GM19193 (cell line): Measurements from ENCODE around the gene TUBB2B.

Source experiments
- POLR2A ChIP-seq: IDR thresholded peaks from 4 replicates; pipeline ENCODE4 v1.6.1; 2011; ENCODE audit not compliant: insufficient read depth, insufficient read length; ENCODE audit errors: extremely low read depth

Gene TUBB2B

DNA sequence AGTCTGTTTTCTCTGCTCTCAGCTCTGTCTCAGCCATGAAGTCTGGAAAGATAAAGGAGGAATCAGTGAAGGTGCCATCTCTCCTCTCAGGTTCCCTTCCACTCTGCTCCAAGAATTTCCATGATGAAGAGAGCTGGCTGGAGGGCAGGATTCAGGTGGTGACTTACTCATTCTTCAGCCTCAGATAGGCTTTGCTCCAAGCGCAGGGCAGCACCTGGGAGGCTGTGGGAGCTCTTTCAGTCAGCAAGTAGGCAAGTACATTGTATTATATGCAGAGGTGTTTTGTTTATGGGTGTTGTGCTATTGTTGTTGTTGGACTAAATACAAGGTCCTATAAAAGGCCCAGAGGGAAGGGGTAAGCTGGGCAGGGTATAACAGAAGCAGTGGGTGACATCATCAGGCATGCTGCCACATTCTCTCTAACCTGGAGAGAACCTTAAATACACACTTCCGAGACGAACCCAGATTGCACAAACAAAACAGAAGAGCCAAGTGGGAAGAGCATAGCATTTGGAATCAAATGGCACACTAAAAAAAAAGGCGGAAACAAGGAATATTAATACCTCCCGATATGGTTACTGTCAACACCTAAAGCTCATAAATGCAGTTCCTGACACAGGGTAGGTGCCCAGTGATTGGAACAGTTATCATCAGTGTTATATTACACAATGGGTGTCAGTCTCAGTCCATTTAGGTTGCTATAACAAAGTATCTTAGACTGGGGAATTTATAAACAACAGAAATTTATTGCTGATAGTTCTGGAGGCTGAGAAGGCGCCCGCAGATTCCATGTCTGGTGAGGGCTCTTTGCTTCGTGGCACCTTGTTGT, 16.8 kb upstream of the TUBB2B start:
- no peak for TF ChIP-seq POLR2A

GRCh38 chr6:3242768-3243167, 15.3 kb upstream of the TUBB2B start:
- TF ChIP-seq POLR2A: no peak

GRCh38 chr6:3240595-3240994, 13.1 kb upstream of the TUBB2B start:
- no peak for TF ChIP-seq POLR2A

DNA sequence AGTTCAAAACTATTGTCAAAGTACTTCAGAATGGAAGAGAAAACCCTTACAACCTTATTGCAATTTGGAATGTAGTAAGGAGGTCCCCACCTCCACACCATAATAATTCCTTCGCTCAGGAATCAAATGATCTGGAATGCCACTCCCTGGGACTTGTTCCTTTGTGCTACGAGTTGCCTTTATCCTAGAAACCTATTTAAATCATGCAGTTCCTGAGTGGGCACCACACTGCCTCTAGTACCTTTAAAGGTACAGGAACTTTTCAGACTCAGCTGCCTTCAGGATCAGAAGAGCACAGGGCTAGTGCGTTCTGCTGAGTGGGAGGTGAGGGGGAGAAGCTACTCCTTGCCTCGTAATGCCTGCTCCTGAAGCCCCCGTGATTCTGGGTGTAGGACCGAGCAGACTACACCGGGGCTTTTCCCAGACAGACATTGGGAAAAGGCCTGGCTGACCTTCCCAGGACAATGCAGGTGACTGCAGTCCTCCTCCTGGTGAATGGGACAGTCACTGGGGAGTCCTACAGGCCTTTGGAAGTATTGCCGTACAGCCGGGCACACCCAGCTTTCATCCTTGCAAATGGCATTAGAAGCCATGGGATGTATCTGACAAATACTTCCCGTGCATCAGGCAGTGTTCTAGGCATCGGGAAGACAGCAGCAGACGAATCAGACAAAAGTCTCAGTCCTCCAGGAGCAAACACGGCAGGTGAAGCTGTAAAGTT, 11.8 kb upstream of the TUBB2B start:
- TF ChIP-seq POLR2A: no peak

DNA sequence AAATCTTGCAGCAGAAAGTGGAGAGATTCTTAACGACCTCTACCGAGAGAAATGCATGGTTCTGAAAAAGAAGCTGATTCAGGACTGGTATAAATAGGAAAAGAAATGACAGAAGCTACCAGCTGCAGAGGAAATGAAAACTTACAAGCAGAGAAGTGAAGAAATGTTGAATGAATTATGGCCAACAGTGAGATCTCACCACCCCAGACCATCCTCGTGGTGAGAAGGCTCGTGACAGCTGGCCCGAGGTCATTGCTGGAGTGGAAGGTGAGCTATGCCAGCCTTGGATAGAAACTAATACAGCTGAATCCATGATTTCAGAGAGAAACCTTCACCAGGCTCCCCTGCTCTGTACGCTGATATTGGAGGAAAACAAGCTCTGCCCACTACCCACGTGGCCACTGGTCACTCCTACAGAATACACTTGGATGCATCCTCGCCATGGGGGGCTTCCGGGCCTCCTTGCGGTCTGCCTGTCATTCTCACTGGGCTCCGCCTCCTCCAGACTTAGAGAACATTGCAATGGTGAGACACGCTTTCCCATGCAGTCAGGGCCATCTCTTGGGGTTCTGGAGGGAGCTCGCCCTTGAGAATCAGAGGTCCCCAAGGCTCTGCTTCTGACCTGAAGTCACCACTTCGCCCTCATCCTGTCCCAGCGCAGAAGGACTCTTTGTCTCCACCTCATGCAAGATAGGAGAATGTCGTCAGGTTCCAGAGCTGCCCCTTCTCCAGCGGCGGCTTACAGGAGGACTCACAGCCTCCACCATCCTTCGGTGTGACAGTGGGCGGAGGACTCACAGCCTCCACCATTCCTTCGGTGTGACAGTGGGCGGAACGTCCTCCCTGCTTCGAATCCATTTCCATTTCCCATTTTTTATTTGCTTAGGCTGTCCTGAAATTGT, 10.6 kb upstream of the TUBB2B start:
- TF ChIP-seq POLR2A: no peak

DNA sequence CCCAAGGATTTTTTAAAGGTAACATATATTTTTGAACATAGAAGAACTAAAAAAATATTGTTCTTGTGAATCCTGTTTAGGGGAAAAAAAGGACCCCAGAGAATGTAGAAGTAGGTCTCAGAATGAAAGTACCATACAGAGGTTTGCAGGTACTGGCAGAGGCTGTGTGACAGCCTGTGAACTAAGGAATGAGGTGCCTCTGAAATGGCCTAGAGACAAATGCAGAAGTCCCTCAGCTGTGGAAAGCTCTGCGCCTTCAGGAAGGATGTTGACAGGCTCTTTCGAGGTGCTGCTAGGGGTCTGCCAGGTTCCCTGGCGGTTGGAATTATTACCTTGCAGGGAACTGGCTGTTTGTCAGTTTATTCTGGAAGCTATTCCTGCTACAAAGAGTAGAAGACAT, 8.6 kb upstream of the TUBB2B start:
- no peak for TF ChIP-seq POLR2A

DNA sequence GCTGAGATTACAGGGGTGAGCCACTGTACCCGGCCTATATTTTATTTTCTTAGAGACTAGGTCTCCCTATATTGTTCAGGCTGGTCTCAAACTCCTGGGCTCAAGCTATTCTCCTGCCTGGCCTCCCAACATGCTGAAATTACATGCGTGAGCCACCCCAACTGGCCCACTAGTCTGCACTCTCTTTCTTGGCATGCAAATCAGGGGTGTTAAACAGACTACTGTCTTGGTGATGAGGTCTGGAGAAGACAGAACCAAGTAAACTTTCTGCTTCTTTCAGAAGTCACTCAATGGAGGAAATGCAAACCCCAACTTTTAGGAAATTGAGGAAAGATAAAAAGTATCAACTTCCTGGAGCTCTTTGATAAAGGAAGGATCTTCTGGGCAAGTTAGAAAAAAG, 8.0 kb upstream of the TUBB2B start:
- no peak for TF ChIP-seq POLR2A

- no peak for TF ChIP-seq POLR2A
Measured at GRCh38 chr6:3233904-3234303, 6.5 kb upstream of the TUBB2B start.

DNA sequence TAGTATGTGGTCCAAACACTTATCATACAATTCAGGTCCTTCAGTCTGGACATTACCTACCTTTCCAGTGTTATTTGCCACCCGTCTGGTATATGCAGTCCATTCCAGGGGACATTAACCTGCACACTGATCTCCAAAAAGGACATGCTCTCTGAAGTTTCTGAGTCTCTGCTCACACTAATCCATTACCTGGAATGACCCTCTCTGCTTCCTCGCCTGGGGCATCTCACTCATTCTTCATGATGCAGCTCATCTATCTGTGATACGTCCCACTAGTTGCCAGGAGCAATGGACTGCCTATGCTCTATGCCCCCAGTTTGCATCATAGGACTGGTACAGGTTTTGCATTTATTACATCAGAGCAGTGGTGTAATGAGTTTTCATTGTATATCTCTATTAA, 5.9 kb upstream of the TUBB2B start:
- no peak for TF ChIP-seq POLR2A

DNA sequence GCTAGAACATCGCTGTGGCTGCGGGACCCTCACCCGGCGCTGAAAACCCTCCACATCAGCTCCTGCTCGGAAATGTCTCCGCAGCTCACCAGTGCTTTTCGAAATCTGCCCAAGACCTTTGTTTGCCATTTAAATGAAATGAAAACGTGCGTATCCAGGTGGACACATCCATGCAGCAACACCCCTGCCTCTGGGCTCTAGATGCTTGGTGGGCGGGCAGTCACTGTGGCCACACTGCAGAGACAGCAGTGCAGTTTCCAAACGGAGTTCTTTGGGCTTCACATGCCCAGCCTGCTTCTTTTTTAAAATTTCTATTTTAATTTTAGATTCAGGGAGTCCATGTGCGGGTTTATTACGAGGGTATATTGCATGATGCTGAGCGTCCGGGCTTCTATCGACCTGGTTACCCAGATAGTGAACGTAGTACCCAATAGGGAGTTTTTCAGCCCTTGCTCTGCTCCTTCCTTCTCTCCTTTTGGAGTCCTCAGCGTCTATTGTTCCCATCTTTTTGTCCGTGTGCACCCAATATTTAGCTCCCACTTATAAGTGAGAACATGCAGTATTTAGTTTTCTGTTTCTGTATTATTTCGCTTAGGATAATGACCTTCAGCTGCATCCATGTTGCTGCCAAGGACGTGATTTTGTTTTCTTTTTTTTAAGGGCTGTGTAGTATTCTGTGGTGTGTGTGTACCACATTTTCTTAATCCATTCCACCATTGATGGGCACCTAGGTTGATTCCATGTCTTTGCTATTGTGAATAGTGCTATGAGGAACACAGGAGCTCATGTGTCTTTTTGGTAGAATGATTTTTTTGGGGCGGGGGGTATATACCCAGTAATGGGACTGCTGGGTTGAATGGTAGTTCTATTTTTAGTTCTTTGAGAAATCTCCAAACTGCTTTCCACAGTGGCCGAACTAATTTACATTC, 4.8 kb upstream of the TUBB2B start:
- no peak for TF ChIP-seq POLR2A

DNA sequence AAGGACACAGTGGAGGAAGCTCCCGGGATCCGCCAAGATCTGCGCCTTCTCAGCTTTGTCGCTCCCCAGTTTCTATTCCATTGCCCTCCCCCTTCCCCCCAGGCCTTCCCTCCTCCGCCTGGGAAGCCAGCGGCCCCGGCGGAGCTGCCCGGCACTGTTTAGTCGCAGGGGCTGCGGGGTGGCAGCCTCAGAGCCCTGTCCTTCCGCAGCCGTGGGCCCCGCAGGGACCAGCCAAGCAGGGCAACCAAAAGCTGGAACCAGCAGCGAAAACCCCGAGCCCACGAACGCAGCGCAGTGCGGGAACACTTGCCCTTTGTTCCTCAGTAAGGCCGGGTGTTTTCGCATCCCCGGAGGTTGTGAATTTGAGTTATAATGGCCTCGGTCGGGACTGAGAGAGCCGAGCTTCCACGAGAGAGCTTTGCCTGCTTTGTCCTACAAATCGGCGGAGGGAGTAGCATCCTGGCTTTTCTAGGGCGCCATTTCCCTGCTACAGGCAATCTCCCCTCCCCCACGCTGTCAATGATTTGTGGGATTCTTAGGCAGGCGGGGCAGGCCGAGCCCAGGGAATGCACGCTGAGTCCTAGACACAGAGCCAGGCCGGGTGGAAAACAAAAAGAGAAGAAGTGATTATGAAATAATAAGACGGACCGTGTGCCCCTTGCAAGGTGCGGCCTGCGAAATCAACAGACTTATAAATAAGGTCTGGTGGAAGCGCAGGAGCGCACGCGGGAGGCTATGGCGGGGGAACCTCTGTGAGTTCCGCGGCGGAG, 4.0 kb upstream of the TUBB2B start:
- no peak for TF ChIP-seq POLR2A

GRCh38 chr6:3230900-3231246, 3.4 kb upstream of the TUBB2B start:
- no peak for TF ChIP-seq POLR2A

DNA sequence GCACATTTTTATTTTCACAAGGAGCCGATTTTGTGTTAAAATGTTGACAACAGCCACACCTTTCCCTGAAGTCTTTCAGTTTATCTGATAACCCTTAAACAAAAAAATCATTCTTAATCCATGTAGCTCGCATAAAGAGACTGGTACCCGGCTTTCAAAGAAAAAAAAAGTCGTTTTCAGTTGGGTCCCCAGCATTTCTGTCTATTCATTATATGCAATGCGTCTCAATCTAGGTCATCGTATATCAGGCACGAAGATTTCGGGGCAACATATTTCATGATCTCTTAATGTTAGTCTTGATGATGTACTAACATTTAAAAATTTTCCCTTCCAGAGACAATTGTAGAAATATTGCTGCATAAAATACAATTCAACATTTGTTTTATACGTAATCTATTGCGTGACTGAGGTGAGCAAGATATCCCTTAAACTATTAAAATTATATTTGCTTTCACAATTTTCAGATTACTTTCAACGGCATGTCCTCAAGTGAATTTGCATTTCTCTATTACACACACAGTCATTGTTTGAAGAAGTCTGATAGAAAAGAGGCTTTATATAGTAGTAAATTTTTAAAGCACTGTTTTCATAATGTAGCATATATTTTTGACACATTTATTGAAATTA, 2.9 kb upstream of the TUBB2B start:
- TF ChIP-seq POLR2A: no peak
